Endothelial cell of umbilical vein (primary cell): ENCODE measurements around the gene CLIC3. TPM values are rescaled to one million over a fixed set of nuclear protein-coding genes. Genes with fewer than 3 reads are reported as not detected.

Experiments used
- BruUV-seq: library from RNA; stranded (reverse); fragments of 400-500 nt; replicated peaks from 2 replicates; lab custom pipeline; 2021; lab: Mats Ljungman, UMichigan
- CTCF ChIA-PET: fragments of 300-600, 350-600 bp; sonication (Branson Sonifier 250); formaldehyde crosslinking; loops from one replicate; lab custom pipeline; 2021; ENCODE audit warnings: antibody characterized with exemption, inconsistent platforms; lab: Charles Lee
- POLR2A ChIA-PET: fragments of 300-600, 350-600 bp; sonication (Branson Sonifier 250); formaldehyde crosslinking; loops from one replicate; lab custom pipeline; 2021; ENCODE audit warnings: antibody characterized with exemption, inconsistent platforms; lab: Charles Lee
- DNase-seq: peaks from one replicate; pipeline ENCODE4 v3.0.0-alpha.2; 2011; ENCODE audit warnings: low read depth, low spot score
- FAIRE-seq: peaks from 2 replicates; lab custom pipeline; 2011; peaks lifted over from hg19 to GRCh38; lab: Jason Lieb, UNC
- H2AFZ ChIP-seq: 2 replicates; pipeline ENCODE4 v1.6.0; 2012; ENCODE audit warnings: low read depth, low read length, control low read depth, inconsistent platforms
- H3K27ac ChIP-seq: 2 replicates; pipeline ENCODE4 v1.5.1; 2011; ENCODE audit warnings: low read depth, mild to moderate bottlenecking, control low read depth, low read length, moderate library complexity; ENCODE audit not compliant: insufficient read depth
- H3K27me3 ChIP-seq, 2 experiments: 2 replicates each; pipeline versions ENCODE4 v1.6.0 to v1.6.1; 2011; ENCODE audit warnings: low read length in 2 of 2, mixed read lengths in 1 of 2; ENCODE audit not compliant: control insufficient read depth in 2 of 2, insufficient read depth in 2 of 2
- H3K36me3 ChIP-seq, 2 experiments: 2 replicates in 1 of 2; 3 replicates in 1 of 2; pipeline ENCODE4 v1.5.1; 2011; ENCODE audit warnings: low read length in 2 of 2, mild to moderate bottlenecking in 1 of 2, moderate library complexity in 1 of 2; ENCODE audit not compliant: control insufficient read depth in 2 of 2, insufficient read depth in 2 of 2; ENCODE audit errors: extremely low read depth in 1 of 2
- H3K4me1 ChIP-seq: 3 replicates; pipeline ENCODE4 v1.5.1; 2011; ENCODE audit warnings: mild to moderate bottlenecking, low read length; ENCODE audit not compliant: control insufficient read depth, insufficient read depth; ENCODE audit errors: extremely low read depth
- H3K4me2 ChIP-seq: 2 replicates; pipeline ENCODE4 v1.6.1; 2011; ENCODE audit warnings: low read length, control low read depth, mixed read lengths; ENCODE audit not compliant: insufficient read depth
- H3K4me3 ChIP-seq, 3 experiments: fragments of 200-600 bp in 1 of 3; sonication (generic), shearing (Covaris generic) in 1 of 3; replicated peaks in 1 of 3; 2 replicates each; pipeline ENCODE4 v1.5.1; 2011 to 2016; ENCODE audit warnings: control low read depth in 3 of 3, low read length in 3 of 3, mild to moderate bottlenecking in 2 of 3, inconsistent platforms in 1 of 3, low read depth in 1 of 3, moderate library complexity in 1 of 3; ENCODE audit not compliant: insufficient read depth in 1 of 3
- H3K79me2 ChIP-seq: 2 replicates; pipeline ENCODE4 v1.6.0; 2012; ENCODE audit warnings: low read length, inconsistent platforms; ENCODE audit not compliant: control insufficient read depth, insufficient read depth
- H3K9ac ChIP-seq: replicated peaks from 2 replicates; pipeline ENCODE3; 2011; ENCODE audit warnings: low read length, control low read depth; ENCODE audit not compliant: insufficient read depth; ENCODE audit errors: extremely low read depth
- H3K9me1 ChIP-seq: replicated peaks from 3 replicates; pipeline ENCODE4 v1.6.0; 2011; ENCODE audit warnings: mild to moderate bottlenecking, low read length; ENCODE audit not compliant: control insufficient read depth, insufficient read depth; ENCODE audit errors: extremely low read depth
- H3K9me3 ChIP-seq: replicated peaks from 2 replicates; pipeline ENCODE4 v1.5.1; 2012; ENCODE audit warnings: low read length, inconsistent platforms; ENCODE audit not compliant: control insufficient read depth, insufficient read depth
- H4K20me1 ChIP-seq: replicated peaks from 2 replicates; pipeline ENCODE3; 2011; ENCODE audit warnings: mild to moderate bottlenecking, low read length; ENCODE audit not compliant: control insufficient read depth, insufficient read depth; ENCODE audit errors: extremely low read depth
- EZH2 ChIP-seq: IDR thresholded peaks from 2 replicates; pipeline ENCODE4 v1.6.1; 2012; ENCODE audit warnings: borderline replicate concordance, low read depth, mild to moderate bottlenecking, moderate library complexity, low read length, inconsistent platforms; ENCODE audit not compliant: severe bottlenecking
- FOS ChIP-seq: IDR thresholded peaks from 2 replicates; pipeline ENCODE4 v1.6.1; 2011; ENCODE audit warnings: mild to moderate bottlenecking, low read length, moderate library complexity, borderline replicate concordance; ENCODE audit not compliant: insufficient read depth
- GATA2 ChIP-seq: IDR thresholded peaks from 2 replicates; pipeline ENCODE4 v1.7.0; 2011; ENCODE audit warnings: low read depth, mild to moderate bottlenecking, moderate library complexity, mixed read lengths, low read length; ENCODE audit not compliant: insufficient read length, insufficient read depth
- JUN ChIP-seq: IDR thresholded peaks from 2 replicates; pipeline ENCODE4 v1.6.1; 2011; ENCODE audit warnings: borderline replicate concordance, low read depth; ENCODE audit not compliant: insufficient read length, insufficient read depth
- MYC ChIP-seq: IDR thresholded peaks from one replicate; pipeline ENCODE4 v1.6.1; 2011; ENCODE audit warnings: mild to moderate bottlenecking, low read depth, low read length
- POLR2A ChIP-seq: IDR thresholded peaks from 2 replicates; pipeline ENCODE4 v1.6.1; 2012; ENCODE audit warnings: low read depth, mild to moderate bottlenecking, control low read depth, low read length
- POLR2AphosphoS5 ChIP-seq: IDR thresholded peaks from 2 replicates; pipeline ENCODE4 v1.6.1; 2012; ENCODE audit warnings: low read depth, mild to moderate bottlenecking, control low read depth, low read length, moderate library complexity; ENCODE audit not compliant: insufficient read depth
- dilution Hi-C: fragments of 300-500 bp; cut with MboI; formaldehyde crosslinking; loops from one replicate; pipeline ENCODE4 v1.15.0; 2019; ENCODE audit warnings: low sequenced_read_pairs; ENCODE audit not compliant: extremely low pct_ligation_motif_present
- intact Hi-C: fragments of 100-400 bp; cut with micrococcal nuclease; formaldehyde crosslinking; loops from one replicate; pipeline ENCODE4 v1.10.0; 2022
- polyA plus RNA-seq, 4 experiments: library from polyadenylated mRNA; depleted of rRNA in 3 of 4; stranded (reverse) in 3 of 4; unstranded in 1 of 4; fragments of >200 nt; gene quantifications; 2 replicates each; pipeline versions ENCODE4 v1.2.1 to v1.2.3, GENCODE V29; 2011 to 2012; ENCODE audit warnings: missing spikeins in 1 of 4
- total RNA-seq: library from RNA; stranded (reverse); gene quantifications from 2 replicates; pipeline ENCODE4 v1.2.3, GENCODE V29; 2021
- TF ChIP-seq, protein P1 (sequence below), 2 donors: IDR thresholded peaks; 1 replicate in 1 of 2; 2 replicates in 1 of 2; pipeline ENCODE4 v1.5.1; 2011; ENCODE audit warnings: low read length in 2 of 2, mild to moderate bottlenecking in 2 of 2, moderate library complexity in 2 of 2, control low read depth in 1 of 2, inconsistent platforms in 1 of 2, low read depth in 1 of 2; ENCODE audit not compliant: insufficient read depth in 1 of 2; ENCODE audit errors: extremely low read depth in 1 of 2
- TF ChIP-seq, protein P2 (sequence below): IDR thresholded peaks from 2 replicates; pipeline ENCODE4 v1.6.1; 2011; ENCODE audit not compliant: insufficient read depth, insufficient read length

Gene CLIC3
- total and polyA plus RNA-seq, 2 donors (not counting 3 experiments of a cell fraction or from before 2014, with no cell fraction given): 2.3 TPM; not detected in 1

DNA sequence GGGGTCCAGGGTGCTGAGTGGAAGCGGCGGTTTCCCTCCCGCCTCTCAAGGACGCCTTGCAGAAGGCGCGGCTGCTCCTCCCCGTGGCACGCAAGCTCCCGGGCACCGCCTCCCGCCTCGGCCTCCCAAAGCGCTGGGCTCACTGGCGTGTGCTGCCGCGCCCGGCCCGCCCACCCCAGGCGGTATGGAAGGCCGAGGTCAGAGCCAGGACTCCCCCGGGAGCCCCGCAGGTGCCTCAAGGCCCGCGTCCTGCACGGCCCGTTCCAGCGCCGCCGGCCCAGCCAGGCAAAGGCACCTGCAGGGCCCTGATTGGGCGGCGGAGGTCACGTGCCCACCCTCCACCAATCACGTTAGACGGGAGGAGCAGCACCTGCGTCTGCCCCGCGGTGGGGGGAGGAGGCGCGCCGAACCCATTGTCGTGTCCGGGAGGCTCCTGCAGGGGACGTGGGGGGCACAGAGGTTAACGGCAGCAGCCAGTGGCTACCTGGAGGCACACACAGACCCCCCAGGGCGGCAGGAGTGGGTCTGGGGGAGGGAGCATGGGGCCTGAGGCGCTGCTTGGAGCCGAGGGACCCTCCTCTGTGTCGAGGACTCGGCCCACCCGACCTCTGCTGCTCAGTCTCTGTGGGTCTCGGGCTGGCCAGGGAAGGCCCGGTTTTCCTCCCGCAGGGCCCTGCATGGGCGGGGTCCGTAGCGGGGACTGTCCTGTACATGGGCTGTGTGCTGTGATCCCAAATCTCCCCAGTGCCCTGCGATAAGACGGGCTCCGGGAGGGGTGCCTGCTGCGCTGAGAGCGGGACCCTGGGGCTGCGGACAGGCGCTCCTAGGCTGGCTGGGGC, 46.3 kb downstream of the CLIC3 start:
- ChIA-PET CTCF (interaction anchor here (0.8 to 1.0 kb wide), 3 partner anchors 42 to 85 kb away, joined by 4 to 6 read pairs (median 5); partner anchors contain the start of gene PAXX), POLR2A (interaction anchor here (0.6 kb wide), 1 partner anchor 28 kb away, joined by 7 read pairs; no protein-coding TSS in a partner anchor)
- dilution Hi-C loops: loop anchor here (25.0 kb wide), 1 partner anchor 138 kb away; the partner anchor contains the start of gene RABL6

More for the DNA sequence above, 46.3 kb downstream of the CLIC3 start:
- Histone ChIP-seq H3K36me3 (no peaks in the 10 kb centered on the region), H3K79me2 (no peaks in the 10 kb centered on the region), H3K9me1 (no peaks in the 10 kb centered on the region), H3K4me2 (peak overlapping the region; percentile 54), H3K27me3 (no peaks in the 10 kb centered on the region), H4K20me1 (no peaks in the 10 kb centered on the region), H3K27ac (no peak overlapping the region), H3K9ac (peak overlapping the region; percentile 25), H3K4me3 (peak overlapping the region; percentile 4 to 77 (median 9)), H3K9me3 (no peaks in the 10 kb centered on the region), H3K4me1 (peaks cover 5% of the 10 kb centered on the region), H2AFZ (peak overlapping the region; percentile 83)
- intact Hi-C loops: loop anchor here (2.0 to 5.0 kb wide), 2 partner anchors 29 to 42 kb away; partner anchors contain the start of gene PAXX
- TF ChIP-seq, protein P1, sequence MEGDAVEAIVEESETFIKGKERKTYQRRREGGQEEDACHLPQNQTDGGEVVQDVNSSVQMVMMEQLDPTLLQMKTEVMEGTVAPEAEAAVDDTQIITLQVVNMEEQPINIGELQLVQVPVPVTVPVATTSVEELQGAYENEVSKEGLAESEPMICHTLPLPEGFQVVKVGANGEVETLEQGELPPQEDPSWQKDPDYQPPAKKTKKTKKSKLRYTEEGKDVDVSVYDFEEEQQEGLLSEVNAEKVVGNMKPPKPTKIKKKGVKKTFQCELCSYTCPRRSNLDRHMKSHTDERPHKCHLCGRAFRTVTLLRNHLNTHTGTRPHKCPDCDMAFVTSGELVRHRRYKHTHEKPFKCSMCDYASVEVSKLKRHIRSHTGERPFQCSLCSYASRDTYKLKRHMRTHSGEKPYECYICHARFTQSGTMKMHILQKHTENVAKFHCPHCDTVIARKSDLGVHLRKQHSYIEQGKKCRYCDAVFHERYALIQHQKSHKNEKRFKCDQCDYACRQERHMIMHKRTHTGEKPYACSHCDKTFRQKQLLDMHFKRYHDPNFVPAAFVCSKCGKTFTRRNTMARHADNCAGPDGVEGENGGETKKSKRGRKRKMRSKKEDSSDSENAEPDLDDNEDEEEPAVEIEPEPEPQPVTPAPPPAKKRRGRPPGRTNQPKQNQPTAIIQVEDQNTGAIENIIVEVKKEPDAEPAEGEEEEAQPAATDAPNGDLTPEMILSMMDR (IDR thresholded peaks at IDR 0.05; ENCODE audit: extremely low read depth in 1 of 2, insufficient read depth in 1 of 2, low read depth in 1 of 2, low read length in 2 of 2): no peak
- TF ChIP-seq, protein P2, sequence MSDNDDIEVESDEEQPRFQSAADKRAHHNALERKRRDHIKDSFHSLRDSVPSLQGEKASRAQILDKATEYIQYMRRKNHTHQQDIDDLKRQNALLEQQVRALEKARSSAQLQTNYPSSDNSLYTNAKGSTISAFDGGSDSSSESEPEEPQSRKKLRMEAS: peak; percentile 98
- TF ChIP-seq MYC (no peak), EZH2 (no peak), POLR2AphosphoS5 (peak; percentile 53), JUN (no peak), FOS (no peak), GATA2 (no peak), POLR2A (peak; percentile 57)
- peak; percentile 93 for DNase-seq
- peak; percentile 89 for FAIRE-seq
- no TSS peak for BruUV-seq
